NOMO-1 treated with DMSO at 0.1 percent for 48 hours (cell line): ENCODE results near the gene OR1L6.

ENCODE experiments used
- DNase-seq: peaks from one replicate; lab custom pipeline; 2025; ENCODE audit not compliant: unreplicated experiment; lab: John Stamatoyannopoulos, UW

The OR1L6 gene, protein sequence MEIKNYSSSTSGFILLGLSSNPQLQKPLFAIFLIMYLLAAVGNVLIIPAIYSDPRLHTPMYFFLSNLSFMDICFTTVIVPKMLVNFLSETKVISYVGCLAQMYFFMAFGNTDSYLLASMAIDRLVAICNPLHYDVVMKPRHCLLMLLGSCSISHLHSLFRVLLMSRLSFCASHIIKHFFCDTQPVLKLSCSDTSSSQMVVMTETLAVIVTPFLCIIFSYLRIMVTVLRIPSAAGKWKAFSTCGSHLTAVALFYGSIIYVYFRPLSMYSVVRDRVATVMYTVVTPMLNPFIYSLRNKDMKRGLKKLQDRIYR

DNA sequence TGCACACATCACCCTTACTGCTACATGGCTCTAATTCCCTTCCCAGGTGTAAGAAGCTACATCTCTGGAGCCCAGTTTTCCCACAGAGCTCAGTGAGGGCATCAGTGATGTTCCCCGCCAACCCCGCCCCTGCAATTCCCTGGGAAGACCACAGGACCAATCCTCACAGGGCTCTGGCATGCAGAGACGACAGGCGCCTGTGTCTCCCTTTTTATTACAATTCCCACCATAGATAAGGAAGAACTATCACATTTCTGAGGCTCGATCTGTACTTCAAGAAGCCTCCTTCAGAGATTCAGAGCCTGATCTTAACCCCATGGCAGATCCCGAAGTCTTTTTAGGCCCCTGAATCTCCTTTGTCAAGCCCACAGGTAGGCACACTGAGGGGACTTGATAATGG is at the start of gene OR1L6:
Gene OR1L6, plus strand, starts transcription at position 301 of the 400 bp plus-strand sequence. CDS start 7,545 bp downstream, outside the sequence.
- no peak for DNase-seq

DNA sequence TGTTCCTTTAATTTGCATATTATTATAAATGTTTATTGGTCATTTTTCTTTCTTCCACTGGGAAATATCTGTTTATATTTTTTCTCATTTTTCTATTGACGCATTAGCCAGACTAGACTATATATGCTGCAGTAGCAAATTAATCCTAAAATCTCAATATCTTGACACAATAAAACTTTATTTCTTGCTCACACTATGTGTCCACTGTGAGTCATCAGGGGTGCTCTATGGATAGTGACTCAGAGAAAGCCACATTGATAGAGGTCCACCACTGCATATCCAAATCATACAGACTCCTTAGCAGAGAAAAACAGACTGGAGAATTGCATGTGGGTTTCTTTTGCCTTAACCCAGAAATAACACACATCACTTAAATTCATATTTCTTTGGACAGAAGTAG is 46.4 kb upstream of the OR1L6 start:
- DNase-seq, result no peak

DNA sequence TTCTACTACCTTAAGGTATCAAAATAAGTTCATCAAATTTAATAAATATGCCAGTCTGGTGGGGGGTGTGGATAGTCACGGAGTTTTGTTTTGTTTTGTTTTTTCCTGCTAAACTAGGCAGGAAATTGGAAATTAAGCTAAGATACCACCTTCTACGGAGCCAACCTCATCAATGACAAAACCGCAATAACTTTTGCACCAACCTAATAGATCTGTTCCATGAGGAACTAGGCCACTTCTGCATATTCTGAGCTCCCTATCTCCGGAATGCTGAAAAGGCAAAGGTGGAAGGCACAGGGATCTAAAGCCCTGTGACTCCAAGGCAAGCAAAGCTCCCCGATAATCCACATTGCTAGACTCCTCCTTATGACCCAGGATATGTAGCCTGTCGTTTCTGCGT is 24.1 kb upstream of the OR1L6 start:
- no peak for DNase-seq

DNA sequence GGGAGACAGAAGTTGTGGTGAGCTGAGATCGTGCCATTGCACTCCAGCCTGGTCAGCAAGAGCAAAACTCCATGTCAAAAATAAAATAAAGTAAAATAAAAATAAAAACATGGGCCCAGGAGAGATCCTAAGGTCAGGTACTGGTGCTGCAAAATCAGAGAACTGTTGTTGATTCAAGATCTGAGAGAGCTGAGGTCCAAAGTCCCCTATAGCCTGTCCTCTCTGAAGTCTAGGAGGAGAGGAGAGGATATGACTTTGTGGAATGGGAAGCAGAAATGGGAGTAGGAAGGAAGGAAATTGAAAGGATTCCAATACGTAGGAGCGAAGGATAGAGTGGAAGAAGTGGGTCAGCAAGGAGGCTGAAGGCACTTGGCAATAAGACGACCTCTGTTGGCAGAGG is 22.9 kb upstream of the OR1L6 start:
- no peak for DNase-seq

DNA sequence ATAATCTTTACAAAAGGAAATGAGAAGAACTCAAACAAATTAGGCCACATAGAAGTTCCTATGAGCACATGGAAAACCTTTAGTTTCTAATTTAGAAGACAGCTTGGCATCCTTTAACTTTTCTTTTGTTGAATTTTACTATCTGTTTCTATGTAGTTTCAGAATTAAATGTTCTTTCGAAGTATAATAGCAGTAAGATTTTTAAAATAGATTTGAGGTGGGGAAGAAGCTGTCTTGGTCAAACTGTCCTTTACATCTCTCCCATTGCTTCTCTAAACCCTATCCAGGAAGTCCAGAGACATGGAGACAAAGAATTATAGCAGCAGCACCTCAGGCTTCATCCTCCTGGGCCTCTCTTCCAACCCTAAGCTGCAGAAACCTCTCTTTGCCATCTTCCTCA is 18.4 kb upstream of the OR1L6 start, which contains the start of gene OR1L4:
Gene OR1L4, plus strand, starts transcription at position 301 of the 400 bp plus-strand sequence. Its CDS starts 0 bp downstream, at position 301.
- DNase-seq, result no peak

DNA sequence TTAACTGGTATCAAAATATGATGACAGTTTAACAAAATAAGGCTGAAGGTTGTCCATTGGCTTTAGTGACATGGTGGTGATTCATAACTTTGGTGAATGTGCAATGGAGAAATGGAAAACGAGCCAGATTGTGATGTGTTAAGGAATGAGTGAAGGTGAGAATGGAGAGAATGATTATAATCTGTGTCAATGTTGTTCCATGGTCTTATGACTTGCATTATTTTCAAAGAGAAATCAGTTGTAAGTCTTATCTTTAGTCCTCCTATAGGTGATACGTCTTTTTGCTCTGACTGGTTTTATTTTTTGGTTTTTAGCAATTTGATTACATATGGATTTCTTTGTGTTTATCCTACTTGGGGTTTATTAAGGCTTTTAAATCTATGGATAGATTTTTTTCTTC is 12.7 kb downstream of the OR1L6 start:
- no peak for DNase-seq

DNA sequence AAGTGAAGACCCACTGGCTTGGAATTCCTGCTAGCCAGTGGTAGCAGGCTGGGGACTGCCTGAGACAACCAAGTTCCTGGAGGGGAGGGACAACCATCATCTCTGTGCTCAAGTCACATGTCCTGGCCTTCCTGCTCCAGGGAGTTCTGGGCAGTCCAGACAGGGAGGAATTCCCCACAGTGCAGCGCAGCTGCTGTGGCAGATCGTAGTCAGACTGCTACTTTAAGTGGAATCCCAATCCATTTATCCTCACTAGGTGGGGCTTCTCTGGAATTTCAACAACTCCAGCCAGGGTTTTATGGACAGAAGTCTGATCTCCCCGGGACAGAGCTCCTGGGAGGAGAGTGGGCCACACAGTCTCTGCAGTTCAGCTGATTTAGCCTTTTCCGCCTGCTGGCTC is 25.7 kb downstream of the OR1L6 start:
- DNase-seq, result no peak

DNA sequence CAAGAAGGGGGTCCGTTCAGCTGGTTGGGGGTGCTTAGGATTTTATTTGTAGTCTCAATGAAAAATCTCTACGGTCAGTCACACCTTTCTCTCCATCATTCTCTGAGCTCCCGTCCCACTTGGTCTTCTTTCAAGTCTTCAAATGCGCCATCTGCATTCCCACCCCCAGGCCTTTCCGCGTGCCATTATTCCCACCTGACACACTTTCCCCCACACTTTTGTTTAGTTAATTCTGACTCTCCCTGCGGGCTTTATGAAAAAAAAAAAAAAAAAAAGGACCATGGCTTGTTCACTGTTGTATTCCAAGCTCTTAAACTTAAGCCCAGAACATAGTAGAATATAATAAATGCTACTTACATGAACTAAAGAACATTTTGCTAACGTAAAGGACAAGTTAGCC is 34.9 kb downstream of the OR1L6 start:
- no peak for DNase-seq

DNA sequence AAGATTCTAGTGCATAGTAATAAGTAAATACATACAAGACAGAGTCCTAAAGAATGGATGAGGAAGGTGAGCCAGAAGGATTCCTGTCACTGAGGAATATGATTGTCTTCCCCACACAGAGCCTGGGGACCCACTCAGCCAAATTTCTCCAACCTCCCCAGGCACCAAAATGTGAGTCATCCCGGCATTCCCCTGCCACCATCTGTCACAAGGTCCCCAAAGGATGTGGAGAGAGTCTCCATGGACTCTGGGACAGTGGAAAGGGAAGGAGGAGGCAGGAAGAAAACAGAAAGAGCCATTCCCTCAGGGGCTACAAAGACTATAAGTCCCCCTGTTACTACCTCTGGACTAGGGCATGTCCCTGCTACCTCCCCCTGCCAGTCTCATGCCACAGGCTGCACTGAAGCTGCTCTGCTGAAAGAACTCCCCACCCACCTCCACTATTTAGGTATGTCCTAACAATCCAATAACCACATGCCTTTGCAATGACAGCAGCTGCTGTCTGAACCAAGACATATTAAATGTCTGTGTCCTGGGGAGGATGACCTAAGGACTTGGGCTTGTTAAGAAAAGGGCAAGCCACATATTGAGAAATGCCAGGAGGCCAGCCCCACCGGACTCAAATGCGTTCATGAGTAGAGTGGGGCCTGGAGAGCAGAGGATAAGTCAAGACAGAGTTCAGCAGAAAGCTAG is 36.0 kb downstream of the OR1L6 start:
- no peak for DNase-seq

DNA sequence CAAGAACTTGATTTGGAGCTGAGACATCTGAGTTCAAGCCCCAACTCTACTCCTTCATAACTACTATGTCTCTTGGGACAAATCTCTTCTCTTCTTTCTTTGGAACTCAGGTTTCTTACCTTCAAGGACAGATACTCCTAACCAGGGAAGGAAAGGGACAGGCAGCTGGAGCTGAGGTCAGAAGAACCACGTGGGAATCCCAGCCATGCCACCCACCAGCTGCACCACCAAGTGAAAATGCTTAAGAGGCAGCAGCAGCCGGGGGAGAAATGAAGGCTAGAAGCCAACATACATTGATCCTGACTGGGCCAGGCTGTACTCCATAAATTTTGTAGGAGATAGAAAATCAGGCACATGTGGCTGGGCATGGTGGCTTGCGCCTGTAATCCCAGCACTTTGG is 37.1 kb downstream of the OR1L6 start:
- DNase-seq, result no peak

DNA sequence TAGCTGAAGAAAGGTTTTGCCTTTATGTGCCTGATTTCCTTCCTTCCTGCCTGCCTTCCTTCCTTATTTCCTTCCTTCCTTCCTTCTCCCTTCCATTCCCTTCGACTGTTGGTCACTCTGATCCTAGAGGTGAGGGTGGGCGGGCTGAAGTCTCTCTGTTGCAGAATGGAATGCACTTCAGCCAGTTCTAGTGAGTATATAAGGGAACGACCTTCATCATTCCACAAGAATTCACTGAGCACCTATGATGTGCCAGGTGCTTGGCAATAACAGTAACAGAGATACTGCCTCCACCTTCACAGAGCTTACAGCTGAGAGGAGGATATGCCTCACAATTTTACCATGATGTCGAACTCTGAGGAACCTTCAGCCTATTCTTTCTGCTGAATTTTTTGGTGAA is 37.9 kb downstream of the OR1L6 start:
- no peak for DNase-seq

DNA sequence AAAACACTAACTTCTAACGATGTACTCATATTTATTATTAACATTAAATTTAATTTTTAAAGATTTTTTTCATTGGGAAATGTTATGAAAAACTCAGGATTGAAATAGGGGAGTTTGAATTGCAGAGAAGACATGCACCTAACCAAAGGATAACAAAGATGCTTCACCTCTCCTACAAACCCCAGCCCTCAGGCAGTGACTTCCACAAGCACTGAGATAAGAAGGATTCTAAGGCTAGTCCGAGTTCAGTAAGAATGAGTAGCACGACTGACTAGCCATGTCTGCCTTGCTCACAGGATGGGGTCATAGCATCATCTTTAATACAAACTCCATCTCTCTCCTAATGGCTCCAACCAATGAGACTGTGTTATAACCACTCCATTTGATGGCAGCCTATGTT is 39.6 kb downstream of the OR1L6 start:
- no peak for DNase-seq

DNA sequence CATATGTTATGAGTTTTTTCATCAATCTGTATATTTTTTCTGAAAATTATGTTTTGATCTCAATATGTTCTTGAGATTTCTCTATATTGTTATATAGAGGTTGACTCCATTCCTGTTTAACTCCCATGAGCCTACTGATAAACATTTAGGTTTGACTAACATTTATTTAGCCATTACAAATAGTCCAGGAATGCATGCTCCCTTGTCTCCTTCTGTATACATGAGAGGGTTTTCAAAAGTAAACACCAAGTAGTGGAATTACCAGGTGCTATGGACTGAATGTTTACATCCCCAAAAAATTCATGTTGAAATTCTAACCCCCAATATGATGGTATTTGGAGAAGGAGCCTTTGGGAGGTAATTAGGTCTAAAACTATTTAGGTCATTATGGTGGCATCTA is 43.2 kb downstream of the OR1L6 start:
- DNase-seq, result no peak

DNA sequence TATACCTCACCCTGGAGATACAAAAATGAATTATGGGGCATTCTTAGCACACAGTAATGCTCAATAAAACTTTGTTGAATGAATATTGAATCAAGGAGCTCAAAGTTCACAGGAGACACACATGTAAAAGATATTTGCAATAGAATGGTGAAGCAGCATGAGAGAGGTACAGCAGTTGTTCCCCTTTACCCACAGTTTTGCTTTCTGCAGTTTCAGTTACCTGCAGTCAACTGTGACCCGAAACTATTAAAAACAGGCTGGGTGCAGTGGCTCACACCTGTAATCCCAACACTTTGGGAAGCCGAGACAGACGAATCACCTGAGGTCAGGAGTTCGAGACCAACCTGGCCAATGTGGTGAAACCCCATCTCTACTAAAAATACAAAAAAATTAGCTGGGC is 44.2 kb downstream of the OR1L6 start:
- no peak for DNase-seq

DNA sequence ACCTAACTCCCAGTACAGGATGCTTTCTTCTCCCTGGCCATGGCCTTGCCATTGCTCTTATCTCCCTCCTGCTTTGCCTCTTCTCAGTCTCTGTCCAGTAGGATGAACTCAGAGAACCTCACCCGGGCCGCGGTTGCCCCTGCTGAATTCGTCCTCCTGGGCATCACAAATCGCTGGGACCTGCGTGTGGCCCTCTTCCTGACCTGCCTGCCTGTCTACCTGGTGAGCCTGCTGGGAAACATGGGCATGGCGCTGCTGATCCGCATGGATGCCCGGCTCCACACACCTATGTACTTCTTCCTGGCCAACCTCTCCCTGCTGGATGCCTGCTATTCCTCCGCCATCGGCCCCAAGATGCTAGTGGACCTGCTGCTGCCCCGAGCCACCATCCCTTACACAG is 46.7 kb downstream of the OR1L6 start, which contains the start of gene OR5C1:
Gene OR5C1, plus strand, starts transcription at position 103 of the 400 bp plus-strand sequence. Its CDS starts 0 bp downstream, at position 103.
- DNase-seq, result no peak

DNA sequence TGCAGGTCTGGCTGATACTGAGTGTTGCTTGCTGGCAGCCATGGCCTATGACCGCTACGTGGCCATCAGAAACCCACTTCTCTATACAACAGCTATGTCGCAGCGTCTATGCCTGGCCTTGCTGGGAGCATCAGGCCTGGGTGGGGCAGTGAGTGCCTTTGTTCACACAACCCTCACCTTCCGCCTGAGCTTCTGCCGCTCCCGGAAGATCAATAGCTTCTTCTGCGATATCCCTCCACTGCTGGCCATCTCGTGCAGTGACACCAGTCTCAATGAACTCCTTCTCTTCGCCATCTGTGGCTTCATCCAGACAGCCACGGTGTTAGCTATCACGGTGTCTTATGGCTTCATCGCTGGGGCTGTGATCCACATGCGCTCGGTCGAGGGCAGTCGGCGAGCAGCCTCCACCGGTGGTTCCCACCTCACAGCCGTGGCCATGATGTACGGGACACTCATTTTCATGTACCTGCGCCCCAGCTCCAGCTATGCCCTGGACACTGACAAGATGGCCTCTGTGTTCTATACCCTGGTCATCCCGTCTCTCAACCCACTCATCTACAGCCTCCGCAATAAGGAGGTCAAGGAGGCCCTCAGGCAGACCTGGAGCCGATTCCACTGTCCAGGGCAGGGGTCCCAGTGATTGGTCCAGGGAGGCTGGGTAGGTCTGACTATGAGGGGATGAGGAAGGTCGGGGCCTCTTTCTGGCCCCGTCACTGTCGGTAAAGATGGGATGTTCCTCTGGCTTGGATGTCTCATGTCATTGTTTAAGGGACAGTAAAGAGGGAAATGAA is 47.3 kb downstream of the OR1L6 start:
- DNase-seq, result no peak

DNA sequence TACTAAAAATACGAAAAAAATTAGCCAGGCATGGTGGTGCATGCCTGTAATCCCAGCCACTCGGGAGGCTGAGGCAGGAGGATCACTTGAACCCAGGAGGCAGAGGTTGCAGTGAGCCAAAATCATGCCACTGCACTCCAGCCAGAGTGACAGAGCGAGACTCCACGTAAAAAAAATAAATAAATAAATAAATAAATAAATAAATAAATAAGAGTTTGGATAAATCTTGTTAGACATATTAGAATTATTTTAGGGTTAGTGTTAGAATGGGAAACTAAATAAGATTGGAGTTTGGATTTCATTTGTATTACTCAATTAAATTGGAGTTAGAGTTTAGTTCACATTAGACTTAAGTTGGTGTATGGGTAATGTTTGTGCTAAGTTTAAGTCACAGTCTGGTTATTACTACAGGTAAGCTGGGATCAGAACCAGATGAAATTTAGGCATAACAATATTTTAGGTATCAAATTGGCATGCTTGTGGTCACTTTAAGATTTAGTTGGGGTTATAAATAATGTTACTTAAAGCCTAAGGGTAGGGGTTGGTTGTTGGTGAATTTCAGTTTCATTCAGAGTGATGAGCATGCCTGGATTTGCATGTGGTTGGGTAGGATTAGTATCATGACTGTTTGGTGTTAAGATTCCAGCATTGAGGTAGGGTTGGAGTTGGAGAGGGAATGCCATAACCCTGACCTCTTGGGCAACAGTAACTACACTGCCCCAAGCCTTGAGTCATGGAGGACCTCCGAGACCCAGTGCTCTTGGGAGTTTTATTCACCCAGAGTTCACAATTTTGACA is 50.0 kb downstream of the OR1L6 start:
- DNase-seq, result no peak

DNA sequence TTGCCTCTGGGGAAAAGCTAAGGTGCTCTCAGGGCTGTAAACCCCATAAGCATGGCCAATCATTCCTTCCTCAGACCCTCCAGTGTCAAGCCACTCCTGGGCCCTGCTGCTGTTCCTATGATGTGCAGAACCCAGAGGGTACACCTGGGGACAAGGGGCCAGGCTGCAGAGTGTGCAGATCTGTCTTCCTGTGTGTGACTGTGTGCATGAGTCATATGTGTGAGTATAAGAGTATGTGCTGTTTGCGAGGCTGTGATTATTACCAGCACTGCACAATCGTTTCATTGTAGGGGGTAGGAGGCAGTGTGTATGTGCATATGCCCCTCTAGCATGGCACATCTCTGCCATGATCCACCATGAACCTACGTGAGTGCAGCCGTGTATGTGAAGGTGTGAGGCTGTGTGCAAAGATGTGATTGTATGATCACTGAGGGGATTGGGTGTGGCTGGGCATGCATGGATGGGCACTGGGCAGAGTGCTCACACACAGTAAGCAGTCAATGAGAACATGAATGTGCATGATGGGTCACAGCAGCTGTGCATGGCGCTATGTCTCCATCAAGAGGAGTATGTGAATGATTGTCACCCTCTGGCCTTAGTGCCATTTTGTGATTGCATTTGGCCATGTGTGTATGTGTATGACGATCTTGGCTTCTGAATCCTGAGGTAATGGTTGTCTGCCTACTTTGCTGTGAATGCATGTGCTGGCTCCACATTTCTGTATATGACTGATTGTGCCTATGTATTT is 55.4 kb downstream of the OR1L6 start:
- DNase-seq, result no peak
